Sigmoid colon (tissue), 4 donors: ENCODE measurements around the gene PDZRN3.

Experiments used
- CTCF ChIP-seq, 4 experiments: fragments of 450-650 bp in 3 of 4; fragments of 200-600 bp in 1 of 4; IDR thresholded peaks; one replicate each; pipeline ENCODE4 v1.5.1; 2016 to 2019; ENCODE audit warnings: antibody characterized with exemption in 4 of 4, mild to moderate bottlenecking in 3 of 4, moderate library complexity in 2 of 4
- POLR2AphosphoS5 ChIP-seq, 4 donors: sonication (generic); formaldehyde crosslinking; IDR thresholded peaks; one replicate each; pipeline ENCODE4 v1.6.1; 2017; ENCODE audit warnings: antibody characterized with exemption in 4 of 4

- TF ChIP-seq CTCF (IDR thresholded peaks at IDR 0.05) (no peak), POLR2AphosphoS5 (IDR thresholded peaks at IDR 0.05) (no peak)
Measured at GRCh38 chr3:73563896-73564582, 60.7 kb downstream of the PDZRN3 start.
